Hepatocyte (in vitro differentiated cells): ENCODE data around the gene TBC1D2. TPM values are rescaled to one million over a fixed set of nuclear protein-coding genes. Genes with fewer than 3 reads are reported as not detected.

Experiments
- DNase-seq: peaks from one replicate; pipeline ENCODE4 v3.0.0-alpha.2; 2016; ENCODE audit warnings: low spot score
- H2AFZ ChIP-seq: fragments of 200-600 bp; sonication (generic); 2 replicates; pipeline ENCODE4 v1.6.0; 2016; ENCODE audit warnings: antibody characterized with exemption, mild to moderate bottlenecking
- H3K27ac ChIP-seq: fragments of 200-600 bp; sonication (generic); 2 replicates; pipeline ENCODE4 v1.5.1; 2016; ENCODE audit warnings: mild to moderate bottlenecking
- H3K27me3 ChIP-seq: fragments of 200-600 bp; sonication (generic); 2 replicates; pipeline ENCODE4 v1.6.1; 2016
- H3K36me3 ChIP-seq: fragments of 200-600 bp; sonication (generic); replicated peaks from 2 replicates; pipeline ENCODE4 v1.5.1; 2016; ENCODE audit warnings: low read depth; ENCODE audit not compliant: insufficient read depth
- H3K4me1 ChIP-seq: fragments of 200-600 bp; sonication (generic); 2 replicates; pipeline ENCODE4 v1.5.1; 2016; ENCODE audit warnings: mild to moderate bottlenecking, moderate library complexity; ENCODE audit not compliant: insufficient read depth
- H3K4me2 ChIP-seq: fragments of 200-600 bp; sonication (generic); 2 replicates; pipeline ENCODE4 v1.6.0; 2016
- H3K4me3 ChIP-seq: fragments of 200-600 bp; sonication (generic); 2 replicates; pipeline ENCODE4 v1.5.1; 2016; ENCODE audit warnings: mild to moderate bottlenecking
- H3K79me2 ChIP-seq: fragments of 200-600 bp; sonication (generic); 2 replicates; pipeline ENCODE4 v1.6.0; 2017; ENCODE audit warnings: mild to moderate bottlenecking
- H3K9me2 ChIP-seq: fragments of 200-600 bp; sonication (generic); replicated peaks from 2 replicates; pipeline ENCODE4 v1.6.0; 2017; ENCODE audit warnings: mild to moderate bottlenecking; ENCODE audit not compliant: insufficient read depth
- H3K9me3 ChIP-seq: fragments of 200-600 bp; sonication (generic); 2 replicates; pipeline ENCODE4 v1.5.1; 2016; ENCODE audit warnings: low read depth, mild to moderate bottlenecking
- H4K20me1 ChIP-seq: fragments of 200-600 bp; sonication (generic); 2 replicates; pipeline ENCODE4 v1.6.0; 2016; ENCODE audit warnings: mild to moderate bottlenecking; ENCODE audit not compliant: insufficient read depth, poor library complexity, severe bottlenecking
- CTCF ChIP-seq: fragments of 200-600 bp; sonication (generic); IDR thresholded peaks from 2 replicates; pipeline ENCODE4 v1.5.1; 2016; ENCODE audit warnings: antibody characterized with exemption, mild to moderate bottlenecking; ENCODE audit not compliant: poor library complexity
- EZH2 ChIP-seq: fragments of 200-600 bp; sonication (generic); IDR thresholded peaks from 2 replicates; pipeline ENCODE4 v1.6.1; 2016; ENCODE audit warnings: antibody characterized with exemption, mild to moderate bottlenecking, borderline replicate concordance
- EZH2phosphoT487 ChIP-seq: fragments of 200-600 bp; sonication (generic); IDR thresholded peaks from one replicate; pipeline ENCODE4 v1.6.1; 2018; ENCODE audit warnings: antibody characterized with exemption, mild to moderate bottlenecking, low read depth, moderate library complexity; ENCODE audit not compliant: unreplicated experiment, severe bottlenecking
- WGBS: methylation state at CpG from one replicate; pipeline ENCODE4 v1.1.6; 2016; ENCODE audit warnings: low lambda C conversion rate; ENCODE audit errors: missing lambda C conversion rate; 5-methylcytosine and 5-hydroxymethylcytosine counted together
- polyA plus RNA-seq: library from polyadenylated mRNA; unstranded; fragments of >200 nt; fragmentation: Nextera tagmentation; extraction: Ambion mirVana; gene quantifications from 2 replicates; pipeline ENCODE4 v1.2.1, GENCODE V29; 2016
- total RNA-seq: library from RNA; depleted of rRNA; stranded (reverse); fragments of >200 nt; gene quantifications from 2 replicates; pipeline ENCODE4 v1.2.3, GENCODE V29; 2014

Gene TBC1D2
- total and polyA plus RNA-seq, 2 experiments from 2014 or later: 20.0 to 31.6 TPM

- Histone ChIP-seq H3K4me2 (no peak overlapping the region), H3K27me3 (no peaks in the 10 kb centered on the region), H3K27ac (peak overlapping the region; percentile 90), H3K4me3 (no peak overlapping the region), H3K9me2 (no peaks in the 10 kb centered on the region), H4K20me1 (no peaks in the 10 kb centered on the region), H3K9me3 (no peaks in the 10 kb centered on the region), H3K4me1 (no peaks in the 10 kb centered on the region), H3K36me3 (no peaks in the 10 kb centered on the region), H3K79me2 (peaks cover 62% of the 10 kb centered on the region), H2AFZ (no peak overlapping the region)
- WGBS: 85% methylated on average over 5 of the region's 5 CpGs
- no peak for TF ChIP-seq CTCF
- no peak for TF ChIP-seq EZH2
- TF ChIP-seq EZH2phosphoT487: no peak
- DNase-seq: no peak
Measured at GRCh38 chr9:98181746-98182068, 73.7 kb downstream of the TBC1D2 start.

DNA sequence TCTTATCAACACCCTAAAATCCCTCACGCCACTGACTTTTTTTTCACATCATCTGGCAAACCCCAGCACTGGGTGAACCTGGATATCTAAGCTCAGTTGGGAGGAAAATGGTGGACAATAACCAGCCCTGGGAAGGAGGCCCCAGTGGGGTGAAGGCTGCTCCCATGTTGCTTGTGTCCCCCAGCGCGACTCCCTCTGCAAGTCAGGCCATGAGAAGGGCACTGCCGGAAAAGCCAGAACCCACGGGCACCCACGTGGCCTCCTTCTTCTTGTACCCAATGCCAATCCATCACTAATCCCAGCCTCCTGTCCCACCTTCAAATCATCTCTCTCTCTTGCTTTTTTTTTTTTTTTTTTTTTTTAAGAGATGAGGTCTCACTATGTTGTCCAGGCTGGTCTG is 74.5 kb downstream of the TBC1D2 start:
- Histone ChIP-seq H3K9me2 (no peaks in the 10 kb centered on the region), H3K27ac (no peak overlapping the region)

DNA sequence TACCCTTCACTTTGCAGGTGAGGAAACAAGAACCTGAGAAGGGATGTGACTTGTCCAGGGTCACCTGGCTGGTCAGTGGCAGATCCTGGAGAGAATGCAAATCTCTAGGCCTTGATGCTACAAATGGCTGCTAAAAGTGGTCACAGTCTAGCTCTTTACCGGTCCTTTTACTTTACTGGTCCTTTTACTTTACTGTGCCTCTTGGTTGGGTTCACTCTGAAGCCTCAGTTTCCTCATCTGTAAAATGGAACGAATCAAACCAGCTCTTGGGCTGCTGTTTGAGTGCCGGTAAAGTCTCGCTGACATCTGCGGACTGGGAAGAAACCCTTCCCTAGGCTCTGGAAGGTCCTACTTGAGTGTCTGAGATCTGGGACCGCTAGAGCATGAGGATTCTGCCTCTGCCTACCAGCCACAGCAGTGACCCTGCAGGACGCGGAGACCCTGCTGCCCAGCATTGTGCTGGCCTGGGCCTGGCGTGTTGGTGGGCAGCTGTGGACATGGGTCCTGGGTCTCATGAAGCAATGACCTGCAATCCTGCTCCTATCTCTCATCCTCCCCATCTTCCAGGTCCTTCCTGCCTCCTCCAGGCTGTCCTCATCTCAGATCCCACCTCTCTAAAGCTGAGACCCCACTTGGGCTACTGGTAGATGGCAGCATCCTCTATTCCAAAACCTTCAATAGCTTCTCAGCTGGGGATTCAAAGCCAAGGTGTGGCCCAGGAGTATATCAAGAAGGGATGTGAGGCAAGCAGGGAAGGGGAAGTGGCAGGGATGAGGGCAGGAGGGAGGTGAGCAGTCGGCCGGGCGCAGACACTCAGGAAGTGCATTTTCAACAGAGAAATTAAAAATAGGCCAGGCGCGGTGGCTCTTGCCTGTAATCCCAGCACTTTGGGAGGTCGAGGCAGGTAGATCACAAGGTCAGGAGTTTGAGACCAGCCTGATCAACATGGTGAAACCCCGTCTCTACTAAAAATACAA is 76.3 kb downstream of the TBC1D2 start:
- H3K79me2 ChIP-seq: peaks cover 53% of the 10 kb centered on the region
- no peak overlapping the region for H3K27ac ChIP-seq
- H3K4me1 ChIP-seq: peaks cover 5% of the 10 kb centered on the region
- H4K20me1 ChIP-seq: no peaks in the 10 kb centered on the region
- no peak overlapping the region for H2AFZ ChIP-seq
- DNase-seq: no peak
- H3K9me3 ChIP-seq: no peaks in the 10 kb centered on the region
- no peak overlapping the region for H3K4me3 ChIP-seq
- no peaks in the 10 kb centered on the region for H3K27me3 ChIP-seq
- WGBS: 94% methylated on average over 16 of the region's 16 CpGs
- H3K36me3 ChIP-seq: no peaks in the 10 kb centered on the region
- no peak overlapping the region for H3K4me2 ChIP-seq
- H3K9me2 ChIP-seq: no peaks in the 10 kb centered on the region
- TF ChIP-seq EZH2 (no peak), CTCF (no peak), EZH2phosphoT487 (no peak)

More for the DNA sequence above, 74.5 kb downstream of the TBC1D2 start:
- Histone ChIP-seq H3K9me3 (no peaks in the 10 kb centered on the region), H2AFZ (no peak overlapping the region), H3K4me3 (no peak overlapping the region), H3K36me3 (no peaks in the 10 kb centered on the region), H4K20me1 (no peaks in the 10 kb centered on the region), H3K27me3 (no peaks in the 10 kb centered on the region), H3K79me2 (peaks cover 55% of the 10 kb centered on the region), H3K4me1 (no peaks in the 10 kb centered on the region), H3K4me2 (no peak overlapping the region)
- TF ChIP-seq EZH2phosphoT487: no peak
- no peak for TF ChIP-seq EZH2
- TF ChIP-seq CTCF: no peak
- DNase-seq: no peak
- 97% methylated on average over 6 of the region's 6 CpGs for WGBS
